PC-3 (cell line): Measurements from ENCODE around the gene CRYGA.

Source experiments
- EZH2 ChIP-seq: fragments of 300-600 bp; sonication (generic); IDR thresholded peaks from one replicate; pipeline ENCODE4 v1.6.1; 2017; ENCODE audit warnings: antibody characterized with exemption, mild to moderate bottlenecking, low read length; ENCODE audit not compliant: unreplicated experiment
- EZH2phosphoT487 ChIP-seq: fragments of 300-600 bp; sonication (generic); IDR thresholded peaks from 2 replicates; pipeline ENCODE4 v1.6.1; 2018; ENCODE audit warnings: mild to moderate bottlenecking, antibody characterized with exemption, low read length, borderline replicate concordance
- TF ChIP-seq, protein P1 (sequence below): fragments of 300-600 bp; sonication (generic); conservative IDR thresholded peaks from 2 replicates; pipeline ENCODE4 v1.5.1; 2017; ENCODE audit warnings: antibody characterized with exemption, low read depth, mild to moderate bottlenecking, low read length

DNA sequence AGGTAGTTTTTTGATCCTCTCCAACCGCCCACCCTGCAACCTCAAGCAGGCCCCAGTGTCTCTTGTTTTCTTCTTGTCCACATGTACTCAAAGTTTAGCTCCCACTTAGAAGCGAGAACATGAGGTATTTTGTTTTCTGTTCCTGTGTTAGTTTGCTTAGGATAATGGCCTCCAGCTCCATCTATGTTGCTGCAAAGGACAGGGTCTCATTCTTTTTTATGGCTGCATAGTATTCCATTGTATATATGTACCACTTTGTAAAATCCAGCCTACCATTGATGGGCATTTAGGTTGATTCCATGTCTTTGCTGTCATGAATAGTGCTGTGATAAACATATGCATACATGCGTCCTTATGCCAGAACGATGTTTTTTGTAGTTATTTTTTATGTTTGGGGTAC is 36.3 kb downstream of the CRYGA start:
- TF ChIP-seq EZH2 (no peak), EZH2phosphoT487 (no peak)
- TF ChIP-seq, protein P1, sequence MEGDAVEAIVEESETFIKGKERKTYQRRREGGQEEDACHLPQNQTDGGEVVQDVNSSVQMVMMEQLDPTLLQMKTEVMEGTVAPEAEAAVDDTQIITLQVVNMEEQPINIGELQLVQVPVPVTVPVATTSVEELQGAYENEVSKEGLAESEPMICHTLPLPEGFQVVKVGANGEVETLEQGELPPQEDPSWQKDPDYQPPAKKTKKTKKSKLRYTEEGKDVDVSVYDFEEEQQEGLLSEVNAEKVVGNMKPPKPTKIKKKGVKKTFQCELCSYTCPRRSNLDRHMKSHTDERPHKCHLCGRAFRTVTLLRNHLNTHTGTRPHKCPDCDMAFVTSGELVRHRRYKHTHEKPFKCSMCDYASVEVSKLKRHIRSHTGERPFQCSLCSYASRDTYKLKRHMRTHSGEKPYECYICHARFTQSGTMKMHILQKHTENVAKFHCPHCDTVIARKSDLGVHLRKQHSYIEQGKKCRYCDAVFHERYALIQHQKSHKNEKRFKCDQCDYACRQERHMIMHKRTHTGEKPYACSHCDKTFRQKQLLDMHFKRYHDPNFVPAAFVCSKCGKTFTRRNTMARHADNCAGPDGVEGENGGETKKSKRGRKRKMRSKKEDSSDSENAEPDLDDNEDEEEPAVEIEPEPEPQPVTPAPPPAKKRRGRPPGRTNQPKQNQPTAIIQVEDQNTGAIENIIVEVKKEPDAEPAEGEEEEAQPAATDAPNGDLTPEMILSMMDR: no peak
